ENCODE data around the gene PHF5A.

GRCh38 chr22:41469218-41469851 lies 843 bp upstream of the PHF5A start:
- no peak for TF ChIP-seq CTCF (conservative IDR thresholded peaks at IDR 0.05; ENCODE audit: low read depth, low read length)
- no peak for TF ChIP-seq EZH2 (IDR thresholded peaks at IDR 0.05; ENCODE audit: low read length, unreplicated experiment)
- TF ChIP-seq EZH2phosphoT487 (IDR thresholded peaks at IDR 0.05; ENCODE audit: borderline replicate concordance, low read length) = no peak
